Chondrocyte (in vitro differentiated cells): ENCODE results near the gene MAD1L1. TPM values are rescaled to one million over a fixed set of nuclear protein-coding genes. Genes with fewer than 3 reads are reported as not detected.

ENCODE experiments used
- DNase-seq: peaks from one replicate; pipeline ENCODE4 v3.0.0; 2021; ENCODE audit warnings: mixed read lengths, low spot score
- H3K27ac Mint-ChIP-seq: one replicate; pipeline ENCODE4 v1.8.0; 2021; ENCODE audit warnings: mild to moderate bottlenecking, moderate library complexity, mixed read lengths; ENCODE audit not compliant: unreplicated experiment
- H3K27me3 Mint-ChIP-seq: 2 replicates; pipeline ENCODE4 v1.8.0; 2021; ENCODE audit warnings: low read depth, mixed read lengths
- H3K36me3 Mint-ChIP-seq: 2 replicates; pipeline ENCODE4 v1.8.0; 2021; ENCODE audit warnings: low read depth, mixed read lengths
- H3K4me1 Mint-ChIP-seq: 2 replicates; pipeline ENCODE4 v1.8.0; 2021; ENCODE audit warnings: low read depth, mild to moderate bottlenecking, mixed read lengths
- H3K4me3 Mint-ChIP-seq: one replicate; pipeline ENCODE4 v1.8.0; 2021; ENCODE audit warnings: mild to moderate bottlenecking, moderate library complexity, mixed read lengths; ENCODE audit not compliant: unreplicated experiment
- H3K9me3 Mint-ChIP-seq: 2 replicates; pipeline ENCODE4 v1.8.0; 2021; ENCODE audit warnings: low read depth, mixed read lengths
- CTCF ChIP-seq: fragments of 200-600 bp; sonication (generic); IDR thresholded peaks from 2 replicates; pipeline ENCODE4 v1.5.0; 2021; ENCODE audit warnings: antibody characterized with exemption, mild to moderate bottlenecking, moderate library complexity
- total RNA-seq: library from RNA; stranded (reverse); gene quantifications from 3 replicates; pipeline ENCODE4 v1.2.1, GENCODE V29; 2021

MAD1L1 gene
- total RNA-seq, 1 donor from 2014 or later, result 22.7 TPM

GRCh38 chr7:2253021-2253420 is 20.3 kb upstream of the MAD1L1 start:
- no peak overlapping the region for H3K27ac Mint-ChIP-seq
- H3K4me3 Mint-ChIP-seq, result no peak overlapping the region
- TF ChIP-seq CTCF, result no peak

GRCh38 chr7:2251841-2252771 is 19.4 kb upstream of the MAD1L1 start:
- Mint-ChIP-seq H3K4me3 (no peak overlapping the region), H3K27me3 (no peaks in the 10 kb centered on the region), H3K27ac (no peak overlapping the region), H3K9me3 (no peaks in the 10 kb centered on the region), H3K36me3 (peaks cover 9% of the 10 kb centered on the region), H3K4me1 (peaks cover 21% of the 10 kb centered on the region)
- TF ChIP-seq CTCF, result no peak
- no peak for DNase-seq

More at GRCh38 chr7:2253021-2253420, 20.3 kb upstream of the MAD1L1 start:
- Mint-ChIP-seq H3K36me3 (peaks cover 11% of the 10 kb centered on the region), H3K4me1 (peaks cover 20% of the 10 kb centered on the region), H3K27me3 (no peaks in the 10 kb centered on the region), H3K9me3 (no peaks in the 10 kb centered on the region)
- no peak for DNase-seq

- H3K4me3 Mint-ChIP-seq, result no peak overlapping the region
- DNase-seq, result no peak
- H3K36me3 Mint-ChIP-seq, result peaks cover 7% of the 10 kb centered on the region
- no peaks in the 10 kb centered on the region for H3K27me3 Mint-ChIP-seq
- no peak overlapping the region for H3K27ac Mint-ChIP-seq
- no peak for TF ChIP-seq CTCF
- H3K4me1 Mint-ChIP-seq, result peaks cover 21% of the 10 kb centered on the region
- H3K9me3 Mint-ChIP-seq, result no peaks in the 10 kb centered on the region
These were observed 18.6 kb upstream of the MAD1L1 start for GRCh38 chr7:2251381-2251780.

- H3K4me3 Mint-ChIP-seq, result no peak overlapping the region
- no peak for TF ChIP-seq CTCF
- no peak for DNase-seq
- H3K27ac Mint-ChIP-seq, result peak overlapping the region; percentile 98
- H3K36me3 Mint-ChIP-seq, result peaks cover 3% of the 10 kb centered on the region
- no peaks in the 10 kb centered on the region for H3K9me3 Mint-ChIP-seq
- H3K4me1 Mint-ChIP-seq, result peaks cover 23% of the 10 kb centered on the region
- H3K27me3 Mint-ChIP-seq, result no peaks in the 10 kb centered on the region
These were observed 17.1 kb upstream of the MAD1L1 start for GRCh38 chr7:2249744-2250323.

- DNase-seq, result no peak
- Mint-ChIP-seq H3K4me3 (peak overlapping the region; percentile 57), H3K27ac (peak overlapping the region; percentile 98), H3K9me3 (no peaks in the 10 kb centered on the region), H3K4me1 (peaks cover 23% of the 10 kb centered on the region), H3K36me3 (peaks cover 1% of the 10 kb centered on the region), H3K27me3 (no peaks in the 10 kb centered on the region)
- TF ChIP-seq CTCF, result peak; percentile 70
These were observed 16.4 kb upstream of the MAD1L1 start for GRCh38 chr7:2248984-2249694.
